GM12801 (cell line): ENCODE results near the gene PANX2.

Experiments
- TF ChIP-seq, protein P1 (sequence below): IDR thresholded peaks from one replicate; pipeline ENCODE4 v1.5.1; 2011; ENCODE audit warnings: control low read depth; ENCODE audit not compliant: insufficient read length; ENCODE audit errors: extremely low read depth

Gene PANX2

DNA sequence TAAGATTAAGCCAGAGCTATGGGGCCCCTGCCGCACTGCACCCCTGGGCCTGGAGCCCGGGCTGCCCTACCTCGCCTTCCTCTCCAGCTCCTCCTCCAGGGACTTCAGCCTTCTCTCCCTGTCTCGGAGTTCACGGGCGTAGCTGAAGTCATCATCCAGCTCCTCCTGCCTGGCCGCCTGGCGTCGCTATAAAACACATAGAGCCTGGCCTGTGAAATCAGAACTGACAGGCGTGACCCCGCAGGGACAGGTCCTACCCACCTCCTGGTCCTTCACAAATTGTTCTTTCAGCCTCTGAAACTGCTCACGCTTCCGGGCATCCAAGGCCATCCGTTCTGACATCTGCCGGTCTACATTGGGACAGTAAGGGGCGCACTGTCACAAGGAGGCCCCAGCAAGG is 53.5 kb downstream of the PANX2 start:
- TF ChIP-seq, protein P1, sequence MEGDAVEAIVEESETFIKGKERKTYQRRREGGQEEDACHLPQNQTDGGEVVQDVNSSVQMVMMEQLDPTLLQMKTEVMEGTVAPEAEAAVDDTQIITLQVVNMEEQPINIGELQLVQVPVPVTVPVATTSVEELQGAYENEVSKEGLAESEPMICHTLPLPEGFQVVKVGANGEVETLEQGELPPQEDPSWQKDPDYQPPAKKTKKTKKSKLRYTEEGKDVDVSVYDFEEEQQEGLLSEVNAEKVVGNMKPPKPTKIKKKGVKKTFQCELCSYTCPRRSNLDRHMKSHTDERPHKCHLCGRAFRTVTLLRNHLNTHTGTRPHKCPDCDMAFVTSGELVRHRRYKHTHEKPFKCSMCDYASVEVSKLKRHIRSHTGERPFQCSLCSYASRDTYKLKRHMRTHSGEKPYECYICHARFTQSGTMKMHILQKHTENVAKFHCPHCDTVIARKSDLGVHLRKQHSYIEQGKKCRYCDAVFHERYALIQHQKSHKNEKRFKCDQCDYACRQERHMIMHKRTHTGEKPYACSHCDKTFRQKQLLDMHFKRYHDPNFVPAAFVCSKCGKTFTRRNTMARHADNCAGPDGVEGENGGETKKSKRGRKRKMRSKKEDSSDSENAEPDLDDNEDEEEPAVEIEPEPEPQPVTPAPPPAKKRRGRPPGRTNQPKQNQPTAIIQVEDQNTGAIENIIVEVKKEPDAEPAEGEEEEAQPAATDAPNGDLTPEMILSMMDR: no peak

DNA sequence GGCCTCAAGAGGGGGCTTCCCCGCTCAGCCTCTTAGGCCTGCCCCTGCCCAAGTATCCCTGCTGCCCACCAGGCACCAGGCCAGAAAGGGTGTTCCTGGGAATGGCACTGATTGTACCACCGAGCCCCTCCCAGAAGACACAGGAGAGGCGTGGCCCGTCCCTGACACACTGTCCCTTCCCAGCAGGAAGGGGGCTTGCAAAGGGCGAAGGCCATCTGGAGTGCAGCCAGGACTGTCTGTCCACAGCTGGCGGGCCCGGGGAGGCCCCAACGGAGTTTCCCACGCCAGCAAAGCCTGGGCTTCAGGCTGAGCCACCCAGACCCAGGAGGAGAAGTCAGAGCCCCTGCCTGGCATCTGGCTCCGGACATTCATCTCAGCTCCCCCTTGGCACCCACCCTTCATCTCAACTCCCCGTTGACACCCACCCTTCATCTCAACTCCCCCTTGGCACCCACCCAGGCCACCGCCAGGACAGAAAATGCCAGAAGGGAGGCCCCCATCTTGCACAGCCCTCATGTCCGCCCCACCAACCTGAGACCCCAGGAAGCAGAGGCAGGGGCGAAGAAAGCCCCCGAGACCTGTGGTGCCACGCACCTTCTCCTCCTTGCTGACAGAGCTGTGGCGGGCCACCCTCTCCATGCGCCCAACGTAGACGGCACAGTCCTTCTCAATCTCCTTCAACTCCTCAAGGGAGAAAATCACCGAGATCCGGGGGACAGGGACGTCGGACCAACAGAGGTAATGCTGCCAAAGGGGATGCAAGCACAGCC is 54.9 kb downstream of the PANX2 start:
- TF ChIP-seq, protein P1: no peak

DNA sequence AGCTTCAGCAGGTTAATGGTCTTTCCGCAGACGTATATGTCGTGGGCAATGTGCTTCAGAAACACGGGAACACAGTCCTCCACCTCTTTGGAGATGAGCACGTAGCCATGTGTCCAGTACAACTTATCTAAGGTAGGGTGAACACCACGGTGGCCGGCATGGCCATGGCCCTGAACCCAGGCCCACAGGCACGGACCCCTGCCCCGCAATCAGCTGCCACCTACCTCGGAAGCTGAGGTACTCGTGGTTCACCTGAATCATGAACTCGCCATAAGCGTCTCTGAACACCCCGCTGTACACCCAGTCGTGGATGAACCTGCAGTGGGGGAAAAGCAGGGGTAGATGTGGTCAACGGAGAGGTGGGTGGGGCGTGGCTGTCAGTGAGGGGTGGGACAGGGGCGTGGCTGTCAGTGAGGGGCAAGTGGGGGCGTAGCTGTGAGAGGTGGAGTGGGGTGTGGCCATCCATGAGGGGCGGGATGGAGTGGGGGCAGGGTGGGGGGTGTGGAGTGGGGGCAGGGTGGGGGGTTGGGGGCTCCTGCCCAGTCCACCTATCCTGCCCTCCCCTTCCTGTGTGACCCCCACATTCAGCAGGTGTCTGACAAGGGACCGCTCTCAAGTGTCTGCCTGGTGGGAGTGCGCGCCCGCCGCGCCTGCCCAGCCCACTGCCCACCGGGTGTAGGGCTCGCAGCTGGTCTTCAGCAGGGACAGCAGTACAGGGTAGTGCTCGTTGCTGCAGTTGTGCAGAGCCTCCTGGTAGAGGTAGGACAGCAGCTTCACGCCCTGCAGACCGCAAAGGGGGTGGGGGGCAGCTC is 55.7 kb downstream of the PANX2 start:
- TF ChIP-seq, protein P1: no peak

DNA sequence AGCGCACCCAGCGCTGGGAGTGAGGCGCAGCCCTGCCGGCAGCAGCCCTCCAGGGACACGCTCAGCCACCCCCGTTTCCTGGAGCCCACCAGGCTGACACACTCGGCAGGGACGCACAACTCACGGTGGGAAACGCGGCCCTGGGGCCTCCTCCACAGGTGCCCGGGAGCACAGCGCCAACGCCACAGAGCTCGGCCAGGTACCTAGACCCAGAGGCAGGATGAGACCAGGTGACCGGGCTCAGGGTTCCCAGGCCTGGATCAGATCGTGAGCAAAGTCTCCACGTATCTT is 56.3 kb downstream of the PANX2 start:
- TF ChIP-seq, protein P1: no peak

DNA sequence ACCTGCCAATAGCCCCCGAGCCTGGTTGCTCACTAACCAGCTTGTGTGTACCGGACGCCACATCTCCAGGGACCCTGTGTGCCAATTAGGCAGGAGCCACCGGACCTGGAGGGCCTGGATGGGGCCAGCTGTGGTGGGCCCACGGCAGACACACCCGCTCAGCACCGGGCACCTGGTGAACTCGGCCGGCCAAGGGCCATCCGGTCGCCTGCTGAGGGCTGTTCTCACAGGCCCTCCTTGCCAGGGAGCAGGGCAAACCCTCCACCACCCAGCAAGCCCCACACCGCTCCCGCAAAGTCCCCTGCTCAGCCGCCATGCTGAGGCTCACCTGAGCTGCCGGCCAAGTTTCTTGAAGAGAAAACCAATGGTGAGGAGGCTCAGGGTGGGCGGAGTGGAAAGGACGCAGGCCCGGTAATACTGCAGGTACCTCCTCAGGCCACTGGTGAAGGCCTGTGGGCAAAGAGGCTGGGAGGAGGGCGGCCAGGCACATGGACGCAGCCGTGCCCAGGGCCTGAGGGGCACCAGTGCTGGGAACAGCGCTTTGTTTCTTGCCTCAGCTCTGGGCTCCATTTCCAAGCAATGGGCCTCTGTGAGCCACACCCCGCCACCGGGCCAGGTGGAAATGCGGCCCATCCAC is 57.2 kb downstream of the PANX2 start:
- TF ChIP-seq, protein P1: no peak

DNA sequence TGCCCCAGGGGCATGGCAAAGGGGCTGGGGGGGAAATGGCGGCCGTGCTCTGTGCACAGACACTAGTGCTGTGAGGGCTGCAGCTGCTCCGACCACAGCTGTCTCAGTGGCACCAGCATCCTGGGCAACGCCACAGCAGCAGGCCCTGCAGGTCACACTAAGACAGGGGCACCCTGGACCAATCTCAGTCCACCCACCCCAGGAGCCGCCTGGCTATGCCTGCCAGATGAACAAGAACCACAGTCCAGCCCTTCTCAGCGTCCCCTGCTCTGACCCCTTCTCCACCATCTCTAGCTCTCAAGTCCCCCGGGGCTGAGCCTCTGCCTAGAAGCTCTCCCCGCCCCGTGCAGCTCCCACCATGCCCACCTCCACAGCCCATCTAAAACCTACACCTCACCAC is 57.8 kb downstream of the PANX2 start:
- TF ChIP-seq, protein P1: no peak

DNA sequence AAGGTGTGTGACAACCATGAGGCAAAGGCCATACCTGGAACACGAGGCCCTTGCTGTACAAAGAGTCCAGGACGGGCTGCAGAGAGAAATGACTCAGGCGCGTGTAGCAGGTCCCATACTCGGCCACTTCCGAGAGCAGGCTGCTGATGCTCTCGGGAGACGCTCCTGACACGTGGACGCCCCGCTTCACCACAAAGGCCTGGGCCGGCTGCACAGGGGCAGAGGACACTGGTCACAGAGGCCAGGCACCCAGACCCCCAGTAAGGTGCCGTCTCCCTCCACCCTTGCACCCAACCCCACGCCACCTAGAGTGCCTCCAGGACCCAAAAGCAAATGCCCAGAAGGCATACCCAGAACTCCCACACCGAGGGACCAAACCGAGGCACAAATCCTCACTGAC is 58.8 kb downstream of the PANX2 start:
- TF ChIP-seq, protein P1: no peak
